ENCODE data around the gene ANKFN1. TPM values are rescaled to one million over a fixed set of nuclear protein-coding genes. Genes with fewer than 3 reads are reported as not detected.

ANKFN1 gene
- polyA plus RNA-seq, 5 donors = 0.47 to 1.1 (median 0.70) TPM

DNA sequence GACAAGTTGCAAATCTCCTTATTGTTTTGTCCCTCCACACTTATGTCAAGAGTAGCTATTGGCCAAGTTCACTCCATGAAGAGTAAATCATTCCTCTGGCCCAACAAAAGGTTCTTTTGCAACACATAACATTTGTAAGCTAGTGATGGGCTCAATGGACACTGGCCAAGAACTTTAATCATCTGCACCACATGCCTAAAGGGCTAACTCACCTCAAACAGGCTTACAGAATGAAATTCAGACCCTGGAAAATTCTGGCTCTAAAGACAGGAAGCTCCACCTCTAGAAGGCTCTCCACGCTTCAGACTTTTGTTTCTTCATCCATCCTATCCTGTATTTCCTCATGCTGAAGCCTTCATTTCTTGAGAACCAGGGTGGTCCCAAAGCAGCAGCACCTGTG is 10.9 kb upstream of the ANKFN1 start:
- no peak for DNase-seq

GRCh38 chr17:56142781-56143180 is 10.5 kb upstream of the ANKFN1 start:
- DNase-seq = no peak

- DNase-seq = peak; percentile 18 to 27
Measured at GRCh38 chr17:56144223-56144622, 9.1 kb upstream of the ANKFN1 start.

GRCh38 chr17:56146534-56146933 is 6.7 kb upstream of the ANKFN1 start:
- DNase-seq = no peak

GRCh38 chr17:56148333-56148732 is 4.9 kb upstream of the ANKFN1 start:
- no peak for DNase-seq

DNA sequence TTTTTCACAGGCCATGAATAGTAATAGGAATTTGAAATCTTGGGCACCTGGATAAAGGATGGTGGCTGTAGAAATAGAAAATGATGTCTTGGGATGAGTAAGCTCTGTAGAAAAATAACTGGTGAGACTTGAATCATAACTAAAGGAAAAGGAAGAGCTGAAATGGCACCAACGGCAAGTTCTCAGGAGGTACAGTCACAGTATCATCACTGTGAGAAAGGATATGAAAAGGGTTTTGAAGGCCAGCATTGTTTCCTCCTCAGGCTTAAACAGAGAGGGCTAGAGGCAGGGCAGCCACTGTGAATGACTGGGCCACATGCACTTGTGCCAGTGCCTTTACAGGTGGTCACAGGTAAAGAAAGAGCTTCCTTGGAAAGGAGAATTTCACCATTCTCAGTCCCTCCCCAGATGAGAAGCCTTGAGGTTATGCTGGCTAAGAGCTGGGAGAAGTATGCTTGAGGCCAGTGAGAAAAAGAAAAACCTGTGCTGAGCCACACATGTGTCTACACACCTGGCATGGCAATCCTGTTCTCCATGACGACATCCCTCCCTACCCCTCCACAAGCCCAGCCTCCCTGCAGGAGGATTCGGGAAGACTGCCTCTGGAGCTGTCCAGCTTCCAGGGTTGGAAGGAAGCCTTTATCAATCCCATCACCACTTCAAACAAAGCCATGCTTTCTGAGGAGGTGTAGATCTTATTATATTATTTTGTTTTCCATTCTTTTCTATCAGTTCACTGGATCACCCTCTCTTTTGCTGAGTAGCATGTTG is 3.8 kb upstream of the ANKFN1 start:
- DNase-seq = no peak

DNA sequence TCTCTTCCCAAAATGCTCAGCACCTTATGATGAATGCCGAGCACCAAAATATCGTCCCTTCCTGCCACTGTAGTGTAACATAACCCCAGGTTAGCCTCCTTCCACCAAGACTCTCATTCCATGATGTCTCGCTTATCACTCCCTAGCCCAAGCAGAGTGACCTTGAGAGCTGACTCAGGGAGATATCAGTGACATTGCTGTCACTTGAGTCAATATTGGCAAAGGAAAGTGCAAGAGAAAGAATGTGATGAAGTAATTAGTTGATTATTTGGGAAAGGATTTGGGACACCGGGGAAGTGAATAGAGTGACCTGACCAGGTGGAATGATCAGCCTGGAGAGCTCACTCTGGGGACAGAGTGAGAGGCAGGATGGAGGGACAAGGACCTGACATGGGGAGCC is 2.6 kb upstream of the ANKFN1 start:
- DNase-seq = no peak

GRCh38 chr17:56157845-56158244 is 4.6 kb downstream of the ANKFN1 start:
- DNase-seq = no peak

DNA sequence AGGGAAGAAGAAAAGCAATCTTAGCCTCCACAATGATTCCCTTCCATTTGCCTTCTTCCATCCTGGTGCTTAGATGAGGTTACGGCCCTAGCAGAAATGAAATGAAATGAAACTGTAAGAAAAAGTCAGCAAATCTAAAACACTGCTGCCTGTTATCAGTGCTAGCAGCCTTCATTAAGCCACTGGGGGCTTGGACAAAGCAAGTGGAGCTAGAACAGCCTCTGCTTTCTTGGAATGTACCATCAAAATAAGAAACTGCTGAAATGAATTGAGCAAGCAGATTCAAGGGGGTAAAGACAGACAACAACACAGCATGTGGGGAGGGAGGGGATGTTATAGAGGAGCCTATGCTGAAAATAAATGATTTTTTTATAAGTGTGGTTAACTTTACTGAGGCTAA is 5.1 kb downstream of the ANKFN1 start:
- DNase-seq = no peak

- no peak for DNase-seq
Measured at GRCh38 chr17:56158915-56159825, 5.9 kb downstream of the ANKFN1 start.

- DNase-seq = no peak
Measured at GRCh38 chr17:56159826-56160380, 6.6 kb downstream of the ANKFN1 start.

DNA sequence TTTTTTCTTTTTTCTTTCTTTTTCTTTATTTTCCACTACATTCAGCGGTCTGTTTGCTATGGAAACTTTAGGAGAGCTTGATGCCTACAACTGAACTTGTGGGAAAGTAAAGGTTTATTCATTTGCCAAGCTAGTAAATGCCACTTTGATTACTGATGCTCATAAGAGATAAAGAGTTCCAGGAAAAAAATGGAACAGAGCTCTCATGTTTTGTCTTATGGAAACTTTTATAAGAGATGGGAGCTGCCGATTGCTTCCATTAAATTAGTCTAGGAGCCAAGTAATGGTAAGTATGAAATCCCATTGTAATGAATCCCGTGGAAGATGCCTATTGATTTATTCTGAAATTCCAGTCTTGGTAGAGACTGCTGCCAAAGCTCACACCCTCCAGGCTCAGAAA is 7.1 kb downstream of the ANKFN1 start:
- DNase-seq = no peak

DNA sequence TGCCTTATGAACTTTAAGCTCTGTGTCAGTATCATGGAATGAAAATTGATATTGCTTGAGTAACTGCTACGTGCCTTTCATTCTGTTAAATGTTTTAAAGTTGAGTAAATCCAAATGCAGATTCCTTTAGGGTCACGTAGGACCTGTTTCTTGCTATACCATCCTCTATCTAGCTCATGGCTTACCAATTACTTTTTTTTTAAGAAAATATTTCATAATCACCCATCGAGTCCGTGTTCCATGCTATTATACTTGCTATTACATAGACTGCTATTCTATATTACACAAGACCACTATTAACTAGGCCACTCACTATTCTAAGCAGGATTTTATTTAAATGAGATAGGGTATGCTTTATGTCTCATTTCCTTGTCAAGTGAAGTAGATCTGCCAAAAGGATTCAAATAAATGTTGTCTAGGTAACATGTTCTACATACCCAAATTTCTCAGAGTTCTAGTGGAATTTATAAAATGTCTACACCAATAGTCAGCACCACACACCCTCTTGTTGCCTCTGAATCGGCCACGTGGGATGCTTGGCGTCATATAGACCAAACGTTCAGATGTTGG is 11.9 kb downstream of the ANKFN1 start:
- DNase-seq = no peak

DNA sequence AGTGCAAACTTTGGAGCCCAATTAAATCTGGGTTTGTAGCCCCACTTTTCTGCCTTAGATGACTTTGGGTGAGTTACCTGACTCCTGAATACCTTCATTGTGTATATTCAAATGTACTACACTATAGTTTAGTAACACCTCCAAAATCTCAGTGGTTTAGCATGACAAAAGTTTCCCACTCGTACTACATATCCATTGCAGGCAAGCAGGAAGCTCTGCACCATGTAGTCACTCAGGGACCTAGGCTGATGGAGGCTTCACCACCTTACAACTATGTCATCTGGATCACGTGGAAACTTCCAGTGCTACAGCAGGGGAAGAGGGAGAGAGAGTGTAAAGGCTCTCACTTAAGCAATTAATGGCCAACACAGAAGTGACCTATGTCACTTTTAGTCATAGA is 14.2 kb downstream of the ANKFN1 start:
- no peak for DNase-seq

DNA sequence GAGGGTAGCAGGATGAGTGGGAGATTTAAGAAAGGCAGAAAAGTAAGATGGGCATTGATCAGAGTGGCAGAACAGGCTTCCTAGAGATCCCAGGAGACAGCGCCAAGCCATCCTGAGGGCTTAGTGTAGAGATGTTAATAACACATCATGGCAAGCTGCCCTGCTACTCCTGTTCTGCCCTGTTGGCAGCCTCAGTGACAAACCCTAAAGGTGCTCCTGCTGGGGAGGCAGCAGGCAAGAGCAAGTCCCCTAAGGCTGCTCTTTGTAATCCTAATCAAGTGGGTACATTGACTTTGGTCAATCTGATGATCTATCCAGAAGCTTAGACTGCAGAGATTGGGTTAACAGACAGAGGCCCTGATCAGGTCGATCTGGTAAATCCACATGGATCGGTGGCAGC is 16.3 kb downstream of the ANKFN1 start:
- no peak for DNase-seq

DNA sequence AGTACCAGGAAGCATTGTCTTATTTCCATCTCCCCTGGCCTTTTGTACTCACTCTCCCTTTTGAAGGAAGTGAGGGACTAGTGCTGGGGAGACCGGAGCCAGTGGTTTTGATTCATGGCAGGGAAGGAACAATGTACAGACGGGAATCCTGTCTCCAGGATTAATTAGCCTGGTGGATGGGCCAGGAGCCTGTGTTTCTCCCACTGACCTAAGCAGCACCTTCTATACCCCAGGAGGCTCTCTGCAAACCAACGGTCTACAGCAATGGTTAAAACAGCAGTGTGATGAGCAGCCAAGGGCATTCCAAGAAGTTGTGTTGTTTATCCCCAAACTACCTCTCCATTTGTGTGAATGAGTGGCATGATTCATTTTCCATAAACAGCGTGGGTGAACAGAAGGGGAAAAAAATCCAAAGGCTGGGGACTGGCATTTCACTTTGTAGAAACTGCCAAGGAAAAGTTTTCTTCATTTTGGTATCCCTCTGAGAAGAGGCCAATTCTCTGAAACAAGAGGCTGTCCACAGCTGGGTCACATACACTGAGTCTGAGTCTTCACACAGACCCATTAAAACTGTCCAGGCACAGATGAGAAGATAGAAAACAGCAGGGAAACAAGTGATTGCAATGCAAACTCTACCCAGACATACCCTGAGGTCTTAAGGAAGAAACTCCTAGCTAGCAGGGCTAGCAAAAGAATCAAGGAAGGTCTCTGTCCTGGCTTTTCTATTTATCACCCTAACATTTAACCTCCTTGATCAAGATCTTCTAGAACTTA is 18.1 kb downstream of the ANKFN1 start:
- DNase-seq = no peak

DNA sequence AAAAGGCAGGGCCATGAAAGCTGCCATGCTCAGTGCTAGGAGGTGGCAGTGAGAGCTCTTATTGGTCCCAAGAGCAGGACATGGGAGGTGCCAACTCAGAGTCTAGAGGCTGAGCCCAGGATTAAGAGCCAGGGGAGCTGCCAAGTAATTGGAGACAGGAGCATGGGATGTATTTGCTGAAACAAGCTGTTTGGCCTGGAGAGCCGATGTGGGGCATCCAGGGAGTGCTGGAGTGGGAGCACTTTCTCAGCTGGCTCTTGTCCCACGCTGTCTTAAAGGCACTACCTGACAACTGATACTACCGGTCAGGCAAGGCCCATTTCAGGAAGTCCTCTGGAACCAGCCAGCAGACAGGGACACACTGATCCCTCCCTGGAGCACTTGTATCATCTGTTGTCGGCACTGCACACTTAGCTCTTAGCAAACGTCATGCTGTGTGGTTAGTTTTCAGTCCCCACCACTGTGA is 19.3 kb downstream of the ANKFN1 start:
- DNase-seq = peak; percentile 17 to 22

- DNase-seq = no peak
Measured at GRCh38 chr17:56173026-56173425, 19.8 kb downstream of the ANKFN1 start.

DNA sequence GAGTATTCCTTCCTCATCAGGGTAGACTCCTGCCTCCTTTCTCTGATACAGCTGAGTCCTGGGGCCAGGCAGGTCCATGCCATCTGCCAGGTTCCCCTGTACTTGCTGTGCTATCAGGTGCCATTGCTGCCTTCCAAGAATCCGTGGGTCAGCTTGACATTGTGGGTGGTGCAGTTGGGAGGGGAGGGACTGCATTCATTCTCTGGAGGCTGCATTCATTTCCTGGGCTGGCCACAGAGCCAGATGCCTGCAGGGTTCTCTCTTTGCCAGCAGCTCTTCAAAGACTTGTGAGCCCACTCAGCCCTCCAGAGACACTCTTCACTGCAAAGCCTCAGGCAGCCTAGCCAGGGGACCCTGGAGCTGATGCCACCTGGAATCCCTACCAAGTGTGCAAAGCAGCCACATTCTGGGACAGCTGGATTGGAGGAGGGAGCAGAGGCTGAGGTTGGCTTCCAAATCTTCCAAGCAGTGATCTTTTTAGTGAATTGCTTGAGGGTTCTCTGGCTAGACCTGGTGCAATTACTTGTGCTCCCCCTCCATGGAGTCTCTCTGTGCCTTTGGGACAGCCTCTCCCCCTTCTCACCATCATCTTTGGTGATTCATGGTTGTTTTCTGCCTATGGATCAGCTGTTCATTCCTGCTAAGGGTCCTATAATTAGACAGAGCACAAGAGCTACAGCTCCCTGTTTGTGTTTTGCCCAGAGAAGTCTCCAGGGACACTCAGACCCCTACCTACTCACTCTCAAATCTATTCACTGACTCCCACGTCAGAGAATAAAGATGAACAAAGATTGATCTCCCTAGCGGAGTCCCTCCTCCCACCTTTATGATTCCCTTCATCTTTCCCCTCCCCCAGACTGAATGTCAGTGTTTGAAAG is 20.9 kb downstream of the ANKFN1 start:
- no peak for DNase-seq

GRCh38 chr17:56175299-56175955 is 22.2 kb downstream of the ANKFN1 start:
- no peak for DNase-seq
